Measurements from ENCODE around the gene TSHZ2.

Gene TSHZ2

GRCh38 chr20:53032046-53032445 lies 59.9 kb downstream of the TSHZ2 start:
- no peak for DNase-seq

- DNase-seq = no peak
These were observed 60.3 kb downstream of the TSHZ2 start for GRCh38 chr20:53032478-53032932.

GRCh38 chr20:53033176-53033575 lies 61.0 kb downstream of the TSHZ2 start:
- DNase-seq = no peak

- DNase-seq = no peak
These were observed 62.7 kb downstream of the TSHZ2 start for GRCh38 chr20:53034899-53035298.

DNA sequence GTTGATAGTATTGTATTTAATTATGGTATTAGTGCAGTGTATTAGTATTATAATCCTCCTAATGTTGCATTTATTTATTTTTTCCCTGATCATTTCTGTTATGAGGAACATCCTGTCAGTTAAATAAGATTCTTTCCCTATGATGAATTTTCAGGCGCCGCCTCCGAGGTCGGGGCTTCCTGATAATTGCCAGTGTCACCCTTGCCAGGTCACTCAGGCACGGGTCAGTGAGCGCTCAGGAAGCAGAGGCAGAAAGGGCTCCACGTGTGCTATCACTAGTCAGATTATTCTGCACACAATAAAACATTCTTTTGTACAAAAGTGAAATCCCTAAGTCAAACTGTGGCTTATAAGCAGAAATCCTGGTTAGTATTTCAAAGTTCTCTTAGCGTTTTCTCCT lies 64.8 kb downstream of the TSHZ2 start:
- DNase-seq = no peak

DNA sequence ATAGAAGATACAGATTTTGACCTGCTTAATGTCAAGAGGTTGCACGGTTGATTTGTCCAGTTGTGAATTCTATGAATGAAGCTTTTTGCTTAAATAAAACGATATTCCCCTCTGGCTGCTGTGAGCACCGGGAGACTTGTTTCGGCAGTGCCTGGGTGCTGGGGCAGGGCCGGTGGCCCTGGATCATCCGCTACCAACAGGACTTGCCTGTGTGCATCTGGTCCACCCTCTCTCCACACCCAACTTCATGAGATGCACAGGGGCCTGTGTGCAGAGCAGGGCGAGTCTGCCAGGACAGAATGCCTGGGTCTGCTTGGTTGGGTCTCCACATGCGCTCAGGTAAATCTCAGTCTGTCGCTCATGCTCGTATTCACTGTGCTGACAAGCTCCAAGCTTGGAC lies 65.5 kb downstream of the TSHZ2 start:
- DNase-seq = no peak

DNA sequence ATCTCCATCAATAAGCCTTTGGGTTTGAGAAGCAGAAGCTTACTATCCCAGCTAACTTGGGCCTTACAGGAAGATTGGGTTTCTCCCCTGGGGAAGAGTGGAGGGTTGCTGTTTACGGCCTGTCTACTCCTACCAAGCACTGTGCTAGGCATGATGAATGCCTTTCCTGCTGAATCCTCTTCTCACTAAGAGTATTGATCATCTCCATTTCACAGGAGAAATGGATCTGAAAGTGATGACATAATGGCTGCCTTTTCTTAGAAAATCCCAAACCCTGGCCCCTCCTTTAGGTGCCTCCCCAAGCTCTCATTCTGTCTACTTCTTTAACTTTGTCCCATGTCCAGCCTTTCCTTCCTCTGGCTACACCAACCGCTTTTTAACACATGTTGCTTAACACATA lies 66.1 kb downstream of the TSHZ2 start:
- DNase-seq = no peak

- no peak for DNase-seq
These were observed 68.8 kb downstream of the TSHZ2 start for GRCh38 chr20:53040693-53041589.

DNA sequence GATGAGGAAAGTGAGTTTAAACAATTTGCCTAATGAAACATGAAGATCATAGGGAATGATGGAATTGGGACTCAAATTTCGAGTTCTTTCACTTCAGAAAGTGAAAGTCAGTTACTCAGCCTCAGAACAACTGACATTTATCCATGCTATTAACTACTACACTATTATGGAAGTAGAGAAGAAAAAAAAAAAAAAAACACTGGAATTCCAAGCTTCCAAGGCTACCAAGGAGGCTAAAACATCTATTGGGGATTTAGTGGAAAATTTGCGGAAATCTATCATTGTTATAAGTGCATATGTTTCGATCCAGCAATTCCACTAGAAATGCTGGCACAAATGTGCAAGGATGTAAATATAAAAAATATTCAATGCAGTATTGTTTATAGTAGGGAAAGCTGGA lies 70.4 kb downstream of the TSHZ2 start:
- DNase-seq = no peak

DNA sequence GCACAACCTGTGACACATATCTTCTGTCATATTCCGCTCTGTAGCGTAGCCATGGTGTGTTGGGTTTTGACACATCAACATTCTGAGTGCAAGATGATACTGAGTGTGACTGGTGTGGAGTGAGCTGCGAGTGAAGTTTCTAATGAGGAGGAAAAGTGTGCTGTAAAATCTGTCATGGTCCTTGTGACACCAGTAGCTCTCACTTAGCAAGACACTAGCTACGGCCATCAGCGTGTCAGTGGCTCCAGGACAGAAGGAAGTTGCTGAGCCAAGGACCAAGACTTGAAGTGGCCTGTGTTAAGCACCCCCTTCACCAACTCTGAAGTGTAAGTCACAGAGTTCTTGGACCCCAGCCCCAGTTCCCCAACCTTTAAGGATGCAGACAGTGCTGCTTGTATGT lies 72.1 kb downstream of the TSHZ2 start:
- no peak for DNase-seq

DNA sequence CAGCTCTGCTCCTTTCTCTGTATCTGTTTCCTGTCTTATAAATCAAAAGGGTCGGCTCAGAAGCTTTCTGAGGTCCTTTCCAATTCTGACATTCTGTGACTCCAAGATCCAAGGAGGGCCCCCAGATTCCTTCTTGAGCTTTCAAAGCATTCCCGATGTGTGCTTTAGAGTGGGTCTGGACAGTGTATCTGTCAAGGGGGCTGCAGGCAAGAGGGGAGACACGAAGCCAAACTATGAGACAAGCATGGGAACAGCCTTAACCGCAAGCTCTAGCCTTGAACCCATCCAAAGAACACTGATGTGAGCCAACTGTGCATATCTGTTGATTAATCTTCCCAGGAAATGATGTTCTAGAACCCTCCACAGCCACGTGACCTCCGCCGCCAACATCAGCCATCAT lies 73.8 kb downstream of the TSHZ2 start:
- no peak for DNase-seq

- DNase-seq = no peak
These were observed 75.0 kb downstream of the TSHZ2 start for GRCh38 chr20:53047203-53047602.

DNA sequence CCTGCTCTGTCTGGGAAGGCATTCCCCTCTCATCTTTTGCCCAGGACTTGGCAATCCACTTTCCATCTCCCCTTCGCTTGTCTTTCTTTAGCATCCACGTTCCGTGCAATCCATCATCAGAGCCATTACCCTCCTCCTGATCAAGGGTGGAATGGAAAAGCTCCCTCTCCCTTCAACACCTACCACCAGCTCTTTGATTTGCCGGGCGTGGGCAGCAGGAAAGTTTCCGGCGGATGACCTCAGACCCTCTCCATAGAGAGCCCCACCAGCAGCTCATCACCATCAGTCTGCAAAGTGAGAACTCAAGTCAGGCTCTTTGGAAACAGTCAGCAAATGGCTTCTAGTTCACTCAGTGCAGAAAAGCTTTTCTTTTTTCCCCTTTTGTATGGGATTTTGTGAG lies 76.2 kb downstream of the TSHZ2 start:
- no peak for DNase-seq

- no peak for DNase-seq
These were observed 78.2 kb downstream of the TSHZ2 start for GRCh38 chr20:53050338-53050737.

DNA sequence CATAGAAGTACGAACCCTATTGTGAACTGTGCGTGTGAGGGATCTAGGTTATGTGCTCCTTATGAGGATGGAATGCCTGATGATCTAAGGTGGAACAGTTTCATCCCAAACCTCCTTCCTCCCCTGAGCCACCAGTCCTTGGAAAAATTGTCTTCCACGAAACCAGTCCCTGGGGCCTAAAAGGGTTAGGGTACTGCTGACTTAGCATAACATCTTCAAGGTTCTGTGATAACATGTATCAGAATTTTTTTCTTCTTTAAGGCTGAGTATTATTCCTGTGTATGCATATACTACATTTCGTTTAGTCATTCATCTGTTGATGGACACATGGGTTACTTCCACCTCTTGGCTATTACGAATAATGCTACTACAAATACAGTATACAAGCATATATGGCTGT lies 80.2 kb downstream of the TSHZ2 start:
- DNase-seq = no peak

GRCh38 chr20:53053595-53053994 lies 81.4 kb downstream of the TSHZ2 start:
- DNase-seq = no peak

- DNase-seq = no peak
These were observed 83.4 kb downstream of the TSHZ2 start for GRCh38 chr20:53055367-53056067.

- DNase-seq = no peak
These were observed 85.4 kb downstream of the TSHZ2 start for GRCh38 chr20:53057579-53057978.

- DNase-seq = no peak
These were observed 87.7 kb downstream of the TSHZ2 start for GRCh38 chr20:53059848-53060247.

DNA sequence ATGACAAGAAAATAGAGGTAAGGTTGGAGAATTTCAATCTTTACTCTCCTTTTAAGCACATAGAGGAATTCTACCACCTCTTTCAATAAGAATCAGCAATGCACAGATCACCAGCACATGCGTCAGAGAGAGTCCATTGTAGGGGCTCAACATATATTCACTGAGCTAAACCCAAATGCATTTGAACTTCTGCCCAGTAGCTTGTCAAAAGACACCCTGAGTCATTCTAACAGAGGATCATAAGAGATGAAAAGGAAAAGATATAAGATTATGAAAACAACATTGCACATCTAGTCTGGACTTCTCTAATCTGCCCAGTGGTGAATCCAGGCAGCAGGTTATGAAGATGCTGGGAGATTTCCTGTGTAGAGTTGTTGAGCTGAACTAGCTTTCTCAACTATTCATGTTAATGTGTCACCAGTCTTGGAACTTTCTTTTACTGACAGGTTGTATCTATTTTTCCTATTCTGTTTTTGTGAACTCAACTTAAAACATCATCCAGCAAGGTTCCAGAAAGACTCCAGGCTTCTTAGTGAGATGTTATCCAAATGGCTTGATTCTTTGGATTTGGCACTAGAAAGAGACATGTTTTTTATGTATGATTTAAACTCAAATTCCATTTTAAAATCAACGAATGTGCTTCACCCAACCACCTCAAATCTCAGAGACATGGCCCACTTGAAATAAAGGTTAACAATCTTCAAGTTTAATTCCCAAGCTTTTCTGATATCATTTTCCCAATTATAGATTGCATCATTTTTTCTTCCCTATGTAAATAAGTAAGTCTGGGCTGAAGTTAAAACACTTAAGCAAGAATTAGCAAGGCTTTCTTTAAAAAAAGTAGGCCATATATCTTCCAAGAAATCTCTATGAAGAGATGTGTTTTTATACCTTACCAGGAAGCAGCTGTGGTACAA lies 89.3 kb downstream of the TSHZ2 start:
- no peak for DNase-seq

DNA sequence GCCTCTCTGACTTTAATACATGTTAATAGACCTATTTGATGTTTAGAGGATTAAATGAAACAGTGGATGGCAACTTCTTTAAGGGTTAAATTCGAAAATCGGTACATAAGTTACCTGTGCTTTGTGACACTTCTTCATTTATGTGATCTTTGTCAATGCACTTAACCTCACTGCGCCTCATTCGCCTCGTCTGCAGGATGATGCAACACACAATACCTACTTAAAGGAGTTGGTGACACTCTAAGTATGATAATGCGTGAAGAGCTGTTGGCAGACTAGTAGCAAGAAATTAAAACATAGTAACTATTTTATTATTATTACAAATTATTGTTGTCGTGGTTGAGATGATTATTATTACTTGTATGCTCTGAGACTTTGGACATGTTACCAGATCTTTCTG lies 92.8 kb downstream of the TSHZ2 start:
- DNase-seq = no peak

GRCh38 chr20:53068241-53068640 lies 96.1 kb downstream of the TSHZ2 start:
- DNase-seq = no peak

GRCh38 chr20:53069132-53069531 lies 97.0 kb downstream of the TSHZ2 start:
- no peak for DNase-seq

Measured in HCEC 1CT (cell line).